SKM-1 (cell line): Measurements from ENCODE around the gene HIGD1C.

ENCODE experiments used
- DNase-seq: peaks from one replicate; lab custom pipeline; 2025; ENCODE audit not compliant: unreplicated experiment; lab: John Stamatoyannopoulos, UW

HIGD1C gene

GRCh38 chr12:50981319-50982239 is 29.2 kb downstream of the HIGD1C start:
- DNase-seq: no peak

GRCh38 chr12:50984586-50985298 is 32.4 kb downstream of the HIGD1C start:
- no peak for DNase-seq

GRCh38 chr12:50985322-50985721 is 33.0 kb downstream of the HIGD1C start:
- no peak for DNase-seq

GRCh38 chr12:50986966-50987737 is 34.8 kb downstream of the HIGD1C start:
- DNase-seq: peak; percentile 4

- no peak for DNase-seq
Observed at GRCh38 chr12:50988051-50988450, 35.7 kb downstream of the HIGD1C start.

GRCh38 chr12:50988871-50989270 is 36.5 kb downstream of the HIGD1C start:
- DNase-seq: no peak

GRCh38 chr12:50990147-50990727 is 37.9 kb downstream of the HIGD1C start:
- DNase-seq: no peak

- DNase-seq: no peak
Observed at GRCh38 chr12:50990791-50991190, 38.4 kb downstream of the HIGD1C start.

- DNase-seq: no peak
Observed at GRCh38 chr12:50991291-50991690, 38.9 kb downstream of the HIGD1C start.

- no peak for DNase-seq
Observed at GRCh38 chr12:50992819-50993218, 40.5 kb downstream of the HIGD1C start.

GRCh38 chr12:50999093-50999492 is 46.7 kb downstream of the HIGD1C start:
- no peak for DNase-seq

GRCh38 chr12:51000245-51000644 is 47.9 kb downstream of the HIGD1C start:
- no peak for DNase-seq

- no peak for DNase-seq
Observed at GRCh38 chr12:51001799-51002198, 49.5 kb downstream of the HIGD1C start.

GRCh38 chr12:51004504-51004903 is 52.2 kb downstream of the HIGD1C start:
- no peak for DNase-seq

GRCh38 chr12:51005030-51005429 is 52.7 kb downstream of the HIGD1C start:
- DNase-seq: no peak

GRCh38 chr12:51005671-51006070 is 53.3 kb downstream of the HIGD1C start:
- no peak for DNase-seq

GRCh38 chr12:51008329-51009055 is 56.1 kb downstream of the HIGD1C start:
- DNase-seq: no peak

GRCh38 chr12:51009056-51009440 is 56.7 kb downstream of the HIGD1C start:
- DNase-seq: peak; percentile 1

- DNase-seq: no peak
Observed at GRCh38 chr12:51011955-51012354, 59.6 kb downstream of the HIGD1C start.

- DNase-seq: no peak
Observed at GRCh38 chr12:51012570-51013236, 60.4 kb downstream of the HIGD1C start.
